K562 (cell line): ENCODE measurements around the gene PYGL. TPM values are rescaled to one million over a fixed set of nuclear protein-coding genes. Genes with fewer than 3 reads are reported as not detected.
A peak's percentile ranks its signal among the peaks of the same experiment; 100 is the strongest.

Source experiments
- ATAC-seq: fragments of 200-7000 bp; cut with Tn5 transposase; 3 replicates; pipeline ENCODE4 v1.9.1; 2020; ENCODE audit warnings: moderate library complexity
- BruUV-seq: library from RNA; stranded (reverse); fragments of 400-500 nt; replicated peaks from 2 replicates; lab custom pipeline; 2021; lab: Mats Ljungman, UMichigan
- CTCF ChIA-PET: fragments of 300-600 bp; formaldehyde crosslinking; extraction: SDS; loops from one replicate; lab custom pipeline; 2021; ENCODE audit warnings: low intra/inter-chr PET ratio; lab: Yijun Ruan, JAX
- POLR2A ChIA-PET: fragments of 300-600, 350-650 bp; sonication (Branson Sonifier 250); formaldehyde crosslinking; extraction: SDS; loops from one replicate; lab custom pipeline; 2021; ENCODE audit warnings: antibody characterized with exemption, inconsistent platforms; lab: Yijun Ruan, JAX
- DNase-seq, 4 experiments: peaks; one replicate each; pipeline versions ENCODE4 v3.0.0 to v3.0.0-alpha.2; 2011 to 2018; ENCODE audit warnings: low spot score in 3 of 4, mixed read lengths in 3 of 4; ENCODE audit errors: extremely low read depth in 1 of 4
- FAIRE-seq: peaks from 2 replicates; lab custom pipeline; 2011; peaks lifted over from hg19 to GRCh38; lab: Jason Lieb, UNC
- H2AFZ ChIP-seq: 2 replicates; pipeline ENCODE4 v1.6.0; 2011; ENCODE audit warnings: low read depth, low read length, control low read depth, inconsistent platforms
- H3K27ac ChIP-seq: fragments of 200-600 bp; 3 replicates; pipeline ENCODE4 v1.8.0; 2011; ENCODE audit warnings: low read depth, mild to moderate bottlenecking, control low read depth, inconsistent platforms, low read length, moderate library complexity, mixed read lengths; ENCODE audit errors: extremely low read depth
- H3K27me3 ChIP-seq, 2 experiments: fragments of 300-600 bp in 1 of 2; 2 replicates in 1 of 2; 3 replicates in 1 of 2; pipeline versions ENCODE4 v1.6.0 to v1.8.0; 2011; ENCODE audit warnings: inconsistent platforms in 2 of 2, low read length in 2 of 2, mild to moderate bottlenecking in 1 of 2, mixed read lengths in 1 of 2, moderate library complexity in 1 of 2; ENCODE audit not compliant: control insufficient read depth in 2 of 2, insufficient read depth in 2 of 2
- H3K36me3 ChIP-seq: fragments of 300-600 bp; 3 replicates; pipeline ENCODE4 v1.8.0; 2011; ENCODE audit warnings: mild to moderate bottlenecking, low read length, inconsistent platforms; ENCODE audit not compliant: control insufficient read depth, insufficient read depth
- H3K4me1 ChIP-seq, 2 experiments: fragments of 200-600 bp in 1 of 2; replicated peaks in 1 of 2; 2 replicates in 1 of 2; 3 replicates in 1 of 2; pipeline versions ENCODE4 v1.5.1 to v1.8.0; 2011; ENCODE audit warnings: inconsistent platforms in 2 of 2, low read length in 2 of 2, mild to moderate bottlenecking in 1 of 2, mixed read lengths in 1 of 2, moderate library complexity in 1 of 2; ENCODE audit not compliant: control insufficient read depth in 2 of 2, insufficient read depth in 2 of 2
- H3K4me2 ChIP-seq: 2 replicates; pipeline ENCODE4 v1.6.1; 2011; ENCODE audit warnings: low read length, control low read depth, inconsistent platforms, mixed read lengths; ENCODE audit not compliant: insufficient read depth
- H3K4me3 ChIP-seq: fragments of 200-600 bp; sonication (generic), shearing (Covaris generic); 2 replicates; pipeline ENCODE4 v1.5.1; 2016; ENCODE audit warnings: control low read depth, inconsistent platforms
- H3K79me2 ChIP-seq: fragments of 200-600 bp; 3 replicates; pipeline ENCODE4 v1.8.0; 2011; ENCODE audit warnings: low read length, inconsistent platforms; ENCODE audit not compliant: control insufficient read depth, insufficient read depth
- H3K9ac ChIP-seq, 2 experiments: 2 replicates each; pipeline versions ENCODE4 v1.6.0 to v1.6.1; 2011; ENCODE audit warnings: low read depth in 2 of 2, low read length in 2 of 2, control low read depth in 1 of 2, inconsistent platforms in 1 of 2, mild to moderate bottlenecking in 1 of 2, mixed read lengths in 1 of 2; ENCODE audit not compliant: insufficient read depth in 1 of 2
- H3K9me1 ChIP-seq: one replicate; pipeline ENCODE4 v1.6.0; 2011; ENCODE audit warnings: inconsistent platforms, mild to moderate bottlenecking, low read length, moderate library complexity; ENCODE audit not compliant: control insufficient read depth, insufficient read depth
- H3K9me3 ChIP-seq: replicated peaks from 2 replicates; pipeline ENCODE4 v1.5.1; 2011; ENCODE audit warnings: low read depth, low read length, inconsistent platforms; ENCODE audit not compliant: control insufficient read depth, insufficient read depth
- H4K20me1 ChIP-seq: replicated peaks from 2 replicates; pipeline ENCODE4 v1.6.1; 2011; ENCODE audit warnings: low read length, inconsistent platforms, mixed read lengths; ENCODE audit not compliant: control insufficient read depth, insufficient read depth
- ARID1B ChIP-seq: fragments of 450-650 bp; IDR thresholded peaks from 2 replicates; pipeline ENCODE4 v1.6.1; 2016; ENCODE audit warnings: antibody characterized with exemption, mild to moderate bottlenecking, inconsistent platforms
- DDX20 ChIP-seq: fragments of 450-650 bp; IDR thresholded peaks from 2 replicates; pipeline ENCODE4 v1.6.1; 2016; ENCODE audit warnings: missing genetic modification characterization, low read depth, mild to moderate bottlenecking, missing compliant biosample characterization, moderate library complexity
- DMBX1 ChIP-seq: fragments of 250-450 bp; sonication (Bioruptor Pico); IDR thresholded peaks from 2 replicates; pipeline ENCODE4 v1.8.0; 2022; ENCODE audit warnings: inconsistent platforms, mild to moderate bottlenecking, moderate library complexity, borderline replicate concordance
- E2F3 ChIP-seq: fragments of 250-450 bp; sonication (Bioruptor Pico); IDR thresholded peaks from 2 replicates; pipeline ENCODE4 v1.4.0; 2020; ENCODE audit warnings: mild to moderate bottlenecking
- FOXJ3 ChIP-seq: sonication (generic); formaldehyde crosslinking; IDR thresholded peaks from 2 replicates; pipeline ENCODE4 v1.4.0; 2020; ENCODE audit warnings: mild to moderate bottlenecking, missing genetic modification reagents
- HOXB6 ChIP-seq: fragments of 250-450 bp; sonication (Bioruptor Pico); IDR thresholded peaks from 2 replicates; pipeline ENCODE4 v1.5.1; 2022; ENCODE audit warnings: mild to moderate bottlenecking, borderline replicate concordance
- KLF6 ChIP-seq: fragments of 250-450 bp; sonication (Bioruptor Pico); IDR thresholded peaks from 2 replicates; pipeline ENCODE4 v1.4.0; 2020; ENCODE audit warnings: mild to moderate bottlenecking, moderate library complexity, borderline replicate concordance
- NR2C1 ChIP-seq, 2 experiments: fragments of 450-650 bp; IDR thresholded peaks; 2 replicates each; pipeline ENCODE4 v1.6.1; 2017; ENCODE audit warnings: mild to moderate bottlenecking in 2 of 2, antibody characterized with exemption in 1 of 2, inconsistent platforms in 1 of 2, missing compliant biosample characterization in 1 of 2, missing genetic modification characterization in 1 of 2
- TEAD4 ChIP-seq, 2 experiments: sonication (generic) in 1 of 2; formaldehyde crosslinking in 1 of 2; IDR thresholded peaks; 2 replicates each; pipeline versions ENCODE4 v1.6.1 to v1.8.0; 2012 to 2022; ENCODE audit warnings: borderline replicate concordance in 1 of 2, inconsistent platforms in 1 of 2, low read length in 1 of 2, mild to moderate bottlenecking in 1 of 2, missing genetic modification reagents in 1 of 2
- ZNF311 ChIP-seq: fragments of 250-450 bp; sonication (Bioruptor Pico); IDR thresholded peaks from 2 replicates; pipeline ENCODE4 v1.4.0; 2020; ENCODE audit warnings: mild to moderate bottlenecking, moderate library complexity
- ZNF696 ChIP-seq: fragments of 250-450 bp; sonication (Bioruptor Pico); conservative IDR thresholded peaks from 2 replicates; pipeline ENCODE4 v1.4.0; 2020; ENCODE audit warnings: mild to moderate bottlenecking, moderate library complexity
- WGBS: fragments of 100-300 bp; shearing (Covaris generic); methylation state at CpG from one replicate; pipeline ENCODE4 v1.1.6; 2016; ENCODE audit warnings: low coverage, mixed read lengths; ENCODE audit not compliant: insufficient coverage; ENCODE audit errors: missing lambda C conversion rate; 5-methylcytosine and 5-hydroxymethylcytosine counted together
- in situ Hi-C: fragments of 300-500 bp; cut with MboI; formaldehyde crosslinking; loops from 4 replicates; pipeline ENCODE4 v1.15.0; 2018; ENCODE audit warnings: inconsistent platforms, mixed read lengths
- intact Hi-C: fragments of 100-400 bp; cut with micrococcal nuclease; formaldehyde crosslinking; loops from 2 replicates; pipeline ENCODE4 v1.14.2; 2022
- polyA plus RNA-seq, 8 experiments: library from polyadenylated mRNA; depleted of rRNA in 4 of 8; stranded (reverse) in 5 of 8; unstranded in 3 of 8; fragments of >200 nt; fragmentation: Nextera tagmentation in 2 of 8; fragmentation: Illumina TruSeq in 1 of 8; extraction: Ambion mirVana in 2 of 8; extraction: Trizol in 1 of 8; gene quantifications; 2 replicates each; pipeline versions ENCODE4 v1.2.1 to v1.2.3, GENCODE V29; 2011 to 2014; ENCODE audit warnings: inconsistent platforms in 1 of 8, missing spikeins in 1 of 8
- total RNA-seq, 7 experiments: library from RNA; depleted of rRNA in 6 of 7; stranded (reverse); fragments of >200 nt in 6 of 7; fragmentation: Illumina TruSeq in 2 of 7; extraction: Trizol in 2 of 7; gene quantifications; 2 replicates each; pipeline versions ENCODE4 v1.2.1 to v1.2.3, GENCODE V29; 2011 to 2021; ENCODE audit warnings: low replicate concordance in 1 of 7
- TF ChIP-seq, protein P1 (sequence below): sonication (generic); formaldehyde crosslinking; IDR thresholded peaks from 2 replicates; pipeline ENCODE4 v1.5.0; 2020; ENCODE audit warnings: missing genetic modification reagents
- TF ChIP-seq, protein P2 (sequence below): fragments of 450-650 bp; formaldehyde crosslinking; IDR thresholded peaks from 2 replicates; pipeline ENCODE4 v1.4.0; 2022; ENCODE audit warnings: mild to moderate bottlenecking, moderate library complexity
- TF ChIP-seq, protein P3 (sequence below), 2 experiments: fragments of 200-800 bp in 1 of 2; sonication (Bioruptor generic) in 1 of 2; sonication (generic) in 1 of 2; formaldehyde crosslinking in 1 of 2; IDR thresholded peaks in 1 of 2; conservative IDR thresholded peaks in 1 of 2; 2 replicates each; pipeline versions ENCODE4 v1.5.0 to v1.6.1; 2016 to 2020; ENCODE audit warnings: missing compliant biosample characterization in 1 of 2, missing genetic modification characterization in 1 of 2, missing genetic modification reagents in 1 of 2
- TF ChIP-seq, protein P4 (sequence below), 2 experiments: IDR thresholded peaks in 1 of 2; conservative IDR thresholded peaks in 1 of 2; 2 replicates each; pipeline ENCODE4 v1.6.1; 2016; ENCODE audit warnings: low read depth in 2 of 2, mild to moderate bottlenecking in 1 of 2, missing compliant biosample characterization in 1 of 2, missing genetic modification characterization in 1 of 2, moderate library complexity in 1 of 2

PYGL gene
- total and polyA plus RNA-seq, 9 of the 15 experiments (the other 6 are each of a cell fraction or from before 2014, with no cell fraction given) = 3.5 to 17.9 (median 13.1) TPM

DNA sequence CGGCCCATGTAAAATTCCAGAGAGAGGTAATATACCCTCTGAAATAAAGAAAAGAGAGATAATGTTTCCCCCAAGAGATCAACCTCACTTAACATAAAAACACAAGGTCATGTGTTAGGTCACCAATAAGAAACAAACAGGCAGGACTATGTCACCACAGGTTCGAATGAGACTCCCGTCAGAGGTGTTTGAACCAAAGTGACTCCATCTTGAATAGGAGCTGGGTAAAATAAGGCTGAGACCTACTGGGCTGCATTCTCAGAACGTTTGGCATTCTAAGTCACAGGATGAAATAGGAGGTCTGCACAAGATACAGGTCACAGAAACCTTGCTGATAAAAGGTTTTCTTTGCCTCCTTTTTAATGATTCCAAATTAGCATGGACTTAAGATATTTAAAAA, 6.5 kb downstream of the PYGL start:
- Histone ChIP-seq H3K27me3 (no peaks in the 10 kb centered on the region), H3K79me2 (peaks cover 4% of the 10 kb centered on the region; the same call in 1 of the 3 replicates), H3K4me2 (no peak overlapping the region), H2AFZ (no peak overlapping the region), H3K9me3 (no peaks in the 10 kb centered on the region), H3K9me1 (no peaks in the 10 kb centered on the region), H3K4me1 (no peaks in the 10 kb centered on the region; a peak in 3 of 5 replicates), H3K4me3 (no peak overlapping the region), H4K20me1 (no peaks in the 10 kb centered on the region; the same call in 1 of the 2 replicates), H3K9ac (no peak overlapping the region), H3K36me3 (peaks cover 10% of the 10 kb centered on the region; the same call in 2 of the 3 replicates), H3K27ac (no peak overlapping the region)
- in situ Hi-C loops (no loop called here), intact Hi-C loops (no loop called here)
- ChIA-PET POLR2A (no interaction called here), CTCF (no interaction called here)
- FAIRE-seq = no peak
- WGBS = 50% methylated on average over 4 of the region's 4 CpGs
- no peak for ATAC-seq
- no TSS peak for BruUV-seq
- no peak for DNase-seq
- TF ChIP-seq, protein P1, sequence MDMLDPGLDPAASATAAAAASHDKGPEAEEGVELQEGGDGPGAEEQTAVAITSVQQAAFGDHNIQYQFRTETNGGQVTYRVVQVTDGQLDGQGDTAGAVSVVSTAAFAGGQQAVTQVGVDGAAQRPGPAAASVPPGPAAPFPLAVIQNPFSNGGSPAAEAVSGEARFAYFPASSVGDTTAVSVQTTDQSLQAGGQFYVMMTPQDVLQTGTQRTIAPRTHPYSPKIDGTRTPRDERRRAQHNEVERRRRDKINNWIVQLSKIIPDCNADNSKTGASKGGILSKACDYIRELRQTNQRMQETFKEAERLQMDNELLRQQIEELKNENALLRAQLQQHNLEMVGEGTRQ (CRISPR knock-in tag) = no peak
- TF ChIP-seq ZNF311 (CRISPR knock-in tag) (peak; percentile 93), DMBX1 (CRISPR knock-in tag) (peak; percentile 91), ZNF696 (no peak), NR2C1 (IDR thresholded peaks at IDR 0.05) (no peak), NR2C1 (tag; IDR thresholded peaks at IDR 0.05) (peak; percentile 69), FOXJ3 (CRISPR knock-in tag) (no peak), E2F3 (CRISPR knock-in tag) (0 out of 2 replicates have a peak, but pooled peaks have one; percentile 40), ARID1B (no peak), HOXB6 (CRISPR knock-in tag) (no peak), DDX20 (tag) (peak; percentile 81), KLF6 (CRISPR knock-in tag) (peak; percentile 87; the same call in 1 of the 2 replicates), TEAD4 (IDR thresholded peaks at IDR 0.05; ENCODE audit: low read length) (no peak), TEAD4 (CRISPR knock-in tag; IDR thresholded peaks at IDR 0.05; ENCODE audit: borderline replicate concordance) (no peak)
- TF ChIP-seq, protein P2, sequence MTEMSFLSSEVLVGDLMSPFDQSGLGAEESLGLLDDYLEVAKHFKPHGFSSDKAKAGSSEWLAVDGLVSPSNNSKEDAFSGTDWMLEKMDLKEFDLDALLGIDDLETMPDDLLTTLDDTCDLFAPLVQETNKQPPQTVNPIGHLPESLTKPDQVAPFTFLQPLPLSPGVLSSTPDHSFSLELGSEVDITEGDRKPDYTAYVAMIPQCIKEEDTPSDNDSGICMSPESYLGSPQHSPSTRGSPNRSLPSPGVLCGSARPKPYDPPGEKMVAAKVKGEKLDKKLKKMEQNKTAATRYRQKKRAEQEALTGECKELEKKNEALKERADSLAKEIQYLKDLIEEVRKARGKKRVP (CRISPR knock-in tag) = 0 out of 2 replicates have a peak, but pooled peaks have one; percentile 13
- TF ChIP-seq, protein P3, sequence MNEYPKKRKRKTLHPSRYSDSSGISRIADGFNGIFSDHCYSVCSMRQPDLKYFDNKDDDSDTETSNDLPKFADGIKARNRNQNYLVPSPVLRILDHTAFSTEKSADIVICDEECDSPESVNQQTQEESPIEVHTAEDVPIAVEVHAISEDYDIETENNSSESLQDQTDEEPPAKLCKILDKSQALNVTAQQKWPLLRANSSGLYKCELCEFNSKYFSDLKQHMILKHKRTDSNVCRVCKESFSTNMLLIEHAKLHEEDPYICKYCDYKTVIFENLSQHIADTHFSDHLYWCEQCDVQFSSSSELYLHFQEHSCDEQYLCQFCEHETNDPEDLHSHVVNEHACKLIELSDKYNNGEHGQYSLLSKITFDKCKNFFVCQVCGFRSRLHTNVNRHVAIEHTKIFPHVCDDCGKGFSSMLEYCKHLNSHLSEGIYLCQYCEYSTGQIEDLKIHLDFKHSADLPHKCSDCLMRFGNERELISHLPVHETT (CRISPR knock-in tag; conservative IDR thresholded peaks at IDR 0.05 in 1 of 2, IDR thresholded peaks at IDR 0.05 in 1 of 2) = 0 out of 4 replicates have a peak, but pooled peaks of 1 of the 2 experiments have one; percentile 39
- TF ChIP-seq, protein P4, sequence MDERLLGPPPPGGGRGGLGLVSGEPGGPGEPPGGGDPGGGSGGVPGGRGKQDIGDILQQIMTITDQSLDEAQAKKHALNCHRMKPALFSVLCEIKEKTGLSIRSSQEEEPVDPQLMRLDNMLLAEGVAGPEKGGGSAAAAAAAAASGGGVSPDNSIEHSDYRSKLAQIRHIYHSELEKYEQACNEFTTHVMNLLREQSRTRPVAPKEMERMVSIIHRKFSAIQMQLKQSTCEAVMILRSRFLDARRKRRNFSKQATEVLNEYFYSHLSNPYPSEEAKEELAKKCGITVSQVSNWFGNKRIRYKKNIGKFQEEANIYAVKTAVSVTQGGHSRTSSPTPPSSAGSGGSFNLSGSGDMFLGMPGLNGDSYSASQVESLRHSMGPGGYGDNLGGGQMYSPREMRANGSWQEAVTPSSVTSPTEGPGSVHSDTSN (CRISPR knock-in tag; IDR thresholded peaks at IDR 0.05; ENCODE audit: low read depth) = no peak
- TF ChIP-seq, protein P4 (tag; conservative IDR thresholded peaks at IDR 0.05; ENCODE audit: low read depth) = 0 out of 2 replicates have a peak, but pooled peaks have one; percentile 12
